K562 (cell line): ENCODE data around the gene SGIP1. TPM values are rescaled to one million over a fixed set of nuclear protein-coding genes. Genes with fewer than 3 reads are reported as not detected.

Source experiments
- ATAC-seq: fragments of 200-7000 bp; cut with Tn5 transposase; 3 replicates; pipeline ENCODE4 v1.9.1; 2020; ENCODE audit warnings: moderate library complexity
- BruUV-seq: library from RNA; stranded (reverse); fragments of 400-500 nt; replicated peaks from 2 replicates; lab custom pipeline; 2021; lab: Mats Ljungman, UMichigan
- CTCF ChIA-PET: fragments of 300-600 bp; formaldehyde crosslinking; extraction: SDS; loops from one replicate; lab custom pipeline; 2021; ENCODE audit warnings: low intra/inter-chr PET ratio; lab: Yijun Ruan, JAX
- POLR2A ChIA-PET: fragments of 300-600, 350-650 bp; sonication (Branson Sonifier 250); formaldehyde crosslinking; extraction: SDS; loops from one replicate; lab custom pipeline; 2021; ENCODE audit warnings: antibody characterized with exemption, inconsistent platforms; lab: Yijun Ruan, JAX
- DNase-seq, 4 experiments: peaks; one replicate each; pipeline versions ENCODE4 v3.0.0 to v3.0.0-alpha.2; 2011 to 2018; ENCODE audit warnings: low spot score in 3 of 4, mixed read lengths in 3 of 4; ENCODE audit errors: extremely low read depth in 1 of 4
- FAIRE-seq: peaks from 2 replicates; lab custom pipeline; 2011; peaks lifted over from hg19 to GRCh38; lab: Jason Lieb, UNC
- H2AFZ ChIP-seq: 2 replicates; pipeline ENCODE4 v1.6.0; 2011; ENCODE audit warnings: low read depth, low read length, control low read depth, inconsistent platforms
- H3K27ac ChIP-seq: fragments of 200-600 bp; 3 replicates; pipeline ENCODE4 v1.8.0; 2011; ENCODE audit warnings: low read depth, mild to moderate bottlenecking, control low read depth, inconsistent platforms, low read length, moderate library complexity, mixed read lengths; ENCODE audit errors: extremely low read depth
- H3K27me3 ChIP-seq, 2 experiments: fragments of 300-600 bp in 1 of 2; 2 replicates in 1 of 2; 3 replicates in 1 of 2; pipeline versions ENCODE4 v1.6.0 to v1.8.0; 2011; ENCODE audit warnings: inconsistent platforms in 2 of 2, low read length in 2 of 2, mild to moderate bottlenecking in 1 of 2, mixed read lengths in 1 of 2, moderate library complexity in 1 of 2; ENCODE audit not compliant: control insufficient read depth in 2 of 2, insufficient read depth in 2 of 2
- H3K36me3 ChIP-seq: fragments of 300-600 bp; 3 replicates; pipeline ENCODE4 v1.8.0; 2011; ENCODE audit warnings: mild to moderate bottlenecking, low read length, inconsistent platforms; ENCODE audit not compliant: control insufficient read depth, insufficient read depth
- H3K4me1 ChIP-seq, 2 experiments: fragments of 200-600 bp in 1 of 2; replicated peaks in 1 of 2; 2 replicates in 1 of 2; 3 replicates in 1 of 2; pipeline versions ENCODE4 v1.5.1 to v1.8.0; 2011; ENCODE audit warnings: inconsistent platforms in 2 of 2, low read length in 2 of 2, mild to moderate bottlenecking in 1 of 2, mixed read lengths in 1 of 2, moderate library complexity in 1 of 2; ENCODE audit not compliant: control insufficient read depth in 2 of 2, insufficient read depth in 2 of 2
- H3K4me2 ChIP-seq: 2 replicates; pipeline ENCODE4 v1.6.1; 2011; ENCODE audit warnings: low read length, control low read depth, inconsistent platforms, mixed read lengths; ENCODE audit not compliant: insufficient read depth
- H3K4me3 ChIP-seq: fragments of 200-600 bp; sonication (generic), shearing (Covaris generic); 2 replicates; pipeline ENCODE4 v1.5.1; 2016; ENCODE audit warnings: control low read depth, inconsistent platforms
- H3K79me2 ChIP-seq: fragments of 200-600 bp; 3 replicates; pipeline ENCODE4 v1.8.0; 2011; ENCODE audit warnings: low read length, inconsistent platforms; ENCODE audit not compliant: control insufficient read depth, insufficient read depth
- H3K9ac ChIP-seq, 2 experiments: 2 replicates each; pipeline versions ENCODE4 v1.6.0 to v1.6.1; 2011; ENCODE audit warnings: low read depth in 2 of 2, low read length in 2 of 2, control low read depth in 1 of 2, inconsistent platforms in 1 of 2, mild to moderate bottlenecking in 1 of 2, mixed read lengths in 1 of 2; ENCODE audit not compliant: insufficient read depth in 1 of 2
- H3K9me1 ChIP-seq: one replicate; pipeline ENCODE4 v1.6.0; 2011; ENCODE audit warnings: inconsistent platforms, mild to moderate bottlenecking, low read length, moderate library complexity; ENCODE audit not compliant: control insufficient read depth, insufficient read depth
- H3K9me3 ChIP-seq: replicated peaks from 2 replicates; pipeline ENCODE4 v1.5.1; 2011; ENCODE audit warnings: low read depth, low read length, inconsistent platforms; ENCODE audit not compliant: control insufficient read depth, insufficient read depth
- H4K20me1 ChIP-seq: replicated peaks from 2 replicates; pipeline ENCODE4 v1.6.1; 2011; ENCODE audit warnings: low read length, inconsistent platforms, mixed read lengths; ENCODE audit not compliant: control insufficient read depth, insufficient read depth
- GMEB1 ChIP-seq: fragments of 250-450 bp; sonication (Bioruptor Pico); IDR thresholded peaks from 2 replicates; pipeline ENCODE4 v1.4.0; 2020; ENCODE audit warnings: mild to moderate bottlenecking
- NR2C2 ChIP-seq, 2 experiments: fragments of 200-800 bp in 1 of 2; sonication (Bioruptor generic) in 1 of 2; sonication (generic) in 1 of 2; formaldehyde crosslinking in 1 of 2; IDR thresholded peaks; 2 replicates each; pipeline versions ENCODE4 v1.6.1 to v1.8.0; 2016 to 2022; ENCODE audit warnings: mild to moderate bottlenecking in 1 of 2, missing compliant biosample characterization in 1 of 2, missing genetic modification characterization in 1 of 2, missing genetic modification reagents in 1 of 2
- RAD51 ChIP-seq: fragments of 450-650 bp; IDR thresholded peaks from 2 replicates; pipeline ENCODE4 v1.7.1; 2016; ENCODE audit warnings: low read depth, mild to moderate bottlenecking, borderline replicate concordance
- SAFB ChIP-seq: fragments of 200-400 bp; formaldehyde crosslinking; IDR thresholded peaks from 2 replicates; pipeline ENCODE4 v1.6.1; 2017; ENCODE audit warnings: low read depth, low read length, borderline replicate concordance
- TRIM28 ChIP-seq: fragments of 450-650 bp; IDR thresholded peaks from 2 replicates; pipeline ENCODE4 v1.6.1; 2017
- ZNF124 ChIP-seq: sonication (generic); formaldehyde crosslinking; IDR thresholded peaks from 2 replicates; pipeline ENCODE4 v1.8.1; 2022; ENCODE audit warnings: missing genetic modification reagents
- ZNF263 ChIP-seq: sonication (generic); formaldehyde crosslinking; IDR thresholded peaks from 2 replicates; pipeline ENCODE4 v1.8.0; 2022; ENCODE audit warnings: mild to moderate bottlenecking, missing genetic modification reagents, borderline replicate concordance
- WGBS: fragments of 100-300 bp; shearing (Covaris generic); methylation state at CpG from one replicate; pipeline ENCODE4 v1.1.6; 2016; ENCODE audit warnings: low coverage, mixed read lengths; ENCODE audit not compliant: insufficient coverage; ENCODE audit errors: missing lambda C conversion rate; 5-methylcytosine and 5-hydroxymethylcytosine counted together
- in situ Hi-C: fragments of 300-500 bp; cut with MboI; formaldehyde crosslinking; loops from 4 replicates; pipeline ENCODE4 v1.15.0; 2018; ENCODE audit warnings: inconsistent platforms, mixed read lengths
- intact Hi-C: fragments of 100-400 bp; cut with micrococcal nuclease; formaldehyde crosslinking; loops from 2 replicates; pipeline ENCODE4 v1.14.2; 2022
- polyA plus RNA-seq, 8 experiments: library from polyadenylated mRNA; depleted of rRNA in 4 of 8; stranded (reverse) in 5 of 8; unstranded in 3 of 8; fragments of >200 nt; fragmentation: Nextera tagmentation in 2 of 8; fragmentation: Illumina TruSeq in 1 of 8; extraction: Ambion mirVana in 2 of 8; extraction: Trizol in 1 of 8; gene quantifications; 2 replicates each; pipeline versions ENCODE4 v1.2.1 to v1.2.3, GENCODE V29; 2011 to 2014; ENCODE audit warnings: inconsistent platforms in 1 of 8, missing spikeins in 1 of 8
- total RNA-seq, 7 experiments: library from RNA; depleted of rRNA in 6 of 7; stranded (reverse); fragments of >200 nt in 6 of 7; fragmentation: Illumina TruSeq in 2 of 7; extraction: Trizol in 2 of 7; gene quantifications; 2 replicates each; pipeline versions ENCODE4 v1.2.1 to v1.2.3, GENCODE V29; 2011 to 2021; ENCODE audit warnings: low replicate concordance in 1 of 7

Gene SGIP1
- total and polyA plus RNA-seq, 9 of the 15 experiments (the other 6 are each of a cell fraction or from before 2014, with no cell fraction given) = 0.07 to 0.35 TPM; not detected in 7

- peaks cover 0 to 8% of the 10 kb centered on the region in 2 experiments; a peak in 1 of 5 replicates for H3K4me1 ChIP-seq
- 52% methylated on average over 9 of the region's 9 CpGs for WGBS
- in situ Hi-C loops = no loop called here
- no peaks in the 10 kb centered on the region for H3K79me2 ChIP-seq
- CTCF ChIA-PET = no interaction called here
- TF ChIP-seq GMEB1 (no peak), RAD51 (no peak), ZNF124 (CRISPR knock-in tag) (no peak), ZNF263 (CRISPR knock-in tag) (peak; percentile 59), SAFB (no peak), TRIM28 (no peak), NR2C2 (CRISPR knock-in tag; IDR thresholded peaks at IDR 0.05) (no peak), NR2C2 (tag; IDR thresholded peaks at IDR 0.05) (0 out of 2 replicates have a peak, but pooled peaks have one; percentile 25)
- TF ChIP-seq, all 486 proteins: peak for 2
- FAIRE-seq (no peak), ATAC-seq (peak; percentile 87), DNase-seq (peak in 1 of 4 experiments; percentile 54)
- intact Hi-C loops = no loop called here
- BruUV-seq = no TSS peak
- Histone ChIP-seq H3K4me2 (no peak overlapping the region; the same call in 1 of the 2 replicates), H3K9ac (no peak overlapping the region; a peak in 1 of 4 replicates), H3K36me3 (no peaks in the 10 kb centered on the region), H2AFZ (peak overlapping the region; percentile 68), H3K9me1 (no peaks in the 10 kb centered on the region), H3K27me3 (no peaks in the 10 kb centered on the region), H3K9me3 (no peaks in the 10 kb centered on the region), H4K20me1 (no peaks in the 10 kb centered on the region), H3K27ac (no peak overlapping the region), H3K4me3 (no peak overlapping the region)
- POLR2A ChIA-PET = interaction anchor here (0.6 to 2.7 kb wide), 2 partner anchors 18 to 835 kb away, joined by 3 to 13 read pairs; no protein-coding TSS in a partner anchor
Measured at GRCh38 chr1:66739401-66740157, 205.6 kb downstream of the SGIP1 start.
